PFSK-1 (cell line): ENCODE measurements around the gene AKAP9.

Source experiments
- FOXP2 ChIP-seq: optimal IDR thresholded peaks from 2 replicates; pipeline ENCODE3; 2011; ENCODE audit warnings: borderline replicate concordance, control low read depth, inconsistent platforms; ENCODE audit not compliant: insufficient read depth; ENCODE audit errors: extremely low read length, extremely low read depth
- POLR2AphosphoS5 ChIP-seq: IDR thresholded peaks from 2 replicates; pipeline ENCODE4 v1.6.1; 2012; ENCODE audit warnings: low read depth, mild to moderate bottlenecking, control low read depth, low read length, moderate library complexity
- SIN3A ChIP-seq: IDR thresholded peaks from 2 replicates; pipeline ENCODE4 v1.6.1; 2012; ENCODE audit warnings: mild to moderate bottlenecking, low read length, moderate library complexity, borderline replicate concordance; ENCODE audit not compliant: insufficient read depth
- TAF1 ChIP-seq: IDR thresholded peaks from 2 replicates; pipeline ENCODE4 v1.6.1; 2012; ENCODE audit warnings: low read length, control low read depth, borderline replicate concordance; ENCODE audit not compliant: insufficient read depth
- TF ChIP-seq, protein P1 (sequence below), 2 experiments: IDR thresholded peaks; 2 replicates each; pipeline versions ENCODE4 v1.6.1 to v1.8.0; 2011 to 2012; ENCODE audit warnings: low read depth in 2 of 2, low read length in 2 of 2, control low read depth in 1 of 2, inconsistent platforms in 1 of 2, mild to moderate bottlenecking in 1 of 2, moderate library complexity in 1 of 2; ENCODE audit not compliant: insufficient read depth in 1 of 2

AKAP9 gene

DNA sequence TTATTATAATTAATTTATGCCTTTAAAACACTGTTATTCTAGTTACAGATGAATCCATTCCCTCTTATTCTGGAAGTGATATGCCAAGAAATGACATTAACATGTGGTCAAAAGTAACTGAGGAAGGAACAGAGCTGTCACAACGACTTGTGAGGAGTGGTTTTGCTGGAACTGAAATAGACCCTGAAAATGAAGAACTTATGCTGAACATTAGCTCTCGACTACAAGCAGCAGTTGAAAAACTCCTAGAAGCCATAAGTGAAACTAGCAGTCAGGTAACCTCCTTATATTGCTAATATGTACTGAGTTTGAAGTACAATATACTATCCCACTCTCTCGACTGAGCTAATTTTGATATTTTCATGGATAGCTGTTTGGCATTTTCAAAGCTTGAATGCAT, 112.0 kb downstream of the AKAP9 start:
- TF ChIP-seq TAF1 (no peak), POLR2AphosphoS5 (no peak), FOXP2 (no peak), SIN3A (no peak)
- TF ChIP-seq, protein P1, sequence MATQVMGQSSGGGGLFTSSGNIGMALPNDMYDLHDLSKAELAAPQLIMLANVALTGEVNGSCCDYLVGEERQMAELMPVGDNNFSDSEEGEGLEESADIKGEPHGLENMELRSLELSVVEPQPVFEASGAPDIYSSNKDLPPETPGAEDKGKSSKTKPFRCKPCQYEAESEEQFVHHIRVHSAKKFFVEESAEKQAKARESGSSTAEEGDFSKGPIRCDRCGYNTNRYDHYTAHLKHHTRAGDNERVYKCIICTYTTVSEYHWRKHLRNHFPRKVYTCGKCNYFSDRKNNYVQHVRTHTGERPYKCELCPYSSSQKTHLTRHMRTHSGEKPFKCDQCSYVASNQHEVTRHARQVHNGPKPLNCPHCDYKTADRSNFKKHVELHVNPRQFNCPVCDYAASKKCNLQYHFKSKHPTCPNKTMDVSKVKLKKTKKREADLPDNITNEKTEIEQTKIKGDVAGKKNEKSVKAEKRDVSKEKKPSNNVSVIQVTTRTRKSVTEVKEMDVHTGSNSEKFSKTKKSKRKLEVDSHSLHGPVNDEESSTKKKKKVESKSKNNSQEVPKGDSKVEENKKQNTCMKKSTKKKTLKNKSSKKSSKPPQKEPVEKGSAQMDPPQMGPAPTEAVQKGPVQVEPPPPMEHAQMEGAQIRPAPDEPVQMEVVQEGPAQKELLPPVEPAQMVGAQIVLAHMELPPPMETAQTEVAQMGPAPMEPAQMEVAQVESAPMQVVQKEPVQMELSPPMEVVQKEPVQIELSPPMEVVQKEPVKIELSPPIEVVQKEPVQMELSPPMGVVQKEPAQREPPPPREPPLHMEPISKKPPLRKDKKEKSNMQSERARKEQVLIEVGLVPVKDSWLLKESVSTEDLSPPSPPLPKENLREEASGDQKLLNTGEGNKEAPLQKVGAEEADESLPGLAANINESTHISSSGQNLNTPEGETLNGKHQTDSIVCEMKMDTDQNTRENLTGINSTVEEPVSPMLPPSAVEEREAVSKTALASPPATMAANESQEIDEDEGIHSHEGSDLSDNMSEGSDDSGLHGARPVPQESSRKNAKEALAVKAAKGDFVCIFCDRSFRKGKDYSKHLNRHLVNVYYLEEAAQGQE (IDR thresholded peaks at IDR 0.05; ENCODE audit: insufficient read depth in 1 of 2, low read depth in 2 of 2, low read length in 2 of 2): no peak

DNA sequence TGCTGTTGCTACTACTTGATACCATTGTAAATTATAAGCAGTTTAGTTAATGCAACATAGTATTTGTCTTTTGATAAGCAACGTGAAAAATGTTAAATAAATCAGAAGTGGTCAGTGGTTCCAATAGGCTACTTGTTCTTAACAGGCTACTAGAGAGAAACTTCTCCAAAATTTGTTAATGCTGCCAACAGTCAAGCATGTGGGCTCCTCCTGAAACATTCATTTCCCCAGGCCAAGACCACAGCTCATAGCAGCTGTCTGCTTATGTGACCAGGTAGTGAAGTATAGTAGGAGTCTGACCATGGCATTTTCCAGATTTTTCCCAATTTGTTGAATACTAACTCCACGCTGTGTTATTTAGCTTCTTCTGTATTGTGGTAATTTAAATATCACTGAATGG, 112.7 kb downstream of the AKAP9 start:
- TF ChIP-seq, protein P1 (IDR thresholded peaks at IDR 0.05; ENCODE audit: insufficient read depth in 1 of 2, low read depth in 2 of 2, low read length in 2 of 2): no peak
- TF ChIP-seq TAF1: no peak
- TF ChIP-seq SIN3A: no peak
- no peak for TF ChIP-seq POLR2AphosphoS5
- TF ChIP-seq FOXP2: no peak

DNA sequence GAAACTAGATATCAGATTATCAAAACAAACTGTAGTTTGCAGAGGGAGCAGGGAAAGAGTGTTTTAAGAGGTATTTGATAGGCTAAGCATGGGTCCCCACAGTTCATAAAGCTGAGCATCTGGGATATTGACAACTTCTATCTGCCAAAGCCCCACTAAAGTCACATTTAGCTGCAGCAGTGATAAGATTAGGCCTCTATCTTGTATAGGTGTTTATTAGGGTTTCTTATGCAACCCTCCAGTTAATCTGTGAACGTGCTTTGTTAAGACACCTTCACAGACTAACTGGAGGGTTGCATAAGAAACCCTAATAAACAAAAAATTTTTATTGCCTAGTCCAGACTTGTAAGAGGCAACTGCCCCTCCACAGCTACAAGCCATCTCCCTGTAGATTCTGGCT, 115.6 kb downstream of the AKAP9 start:
- TF ChIP-seq TAF1: no peak
- no peak for TF ChIP-seq POLR2AphosphoS5
- TF ChIP-seq, protein P1 (IDR thresholded peaks at IDR 0.05; ENCODE audit: insufficient read depth in 1 of 2, low read depth in 2 of 2, low read length in 2 of 2): no peak
- TF ChIP-seq SIN3A: no peak
- TF ChIP-seq FOXP2: no peak

DNA sequence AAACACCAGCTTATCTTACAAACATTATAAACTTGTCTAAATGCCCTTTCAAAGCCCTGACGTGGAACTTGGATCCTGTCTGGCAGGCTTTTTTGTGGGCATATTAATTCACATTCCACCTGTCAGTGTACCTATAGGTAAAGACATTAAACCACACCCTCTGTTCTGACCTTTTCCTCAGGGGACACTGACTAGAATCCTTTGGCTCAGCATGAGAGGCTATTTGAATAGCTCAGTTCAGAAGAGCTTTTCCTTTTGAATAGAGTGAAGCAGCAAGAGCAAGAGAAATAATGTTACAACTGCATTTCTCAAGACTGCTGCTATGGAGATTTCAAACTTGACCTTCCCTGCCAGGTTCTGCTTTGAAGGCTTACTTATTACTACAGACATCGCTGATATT, 116.7 kb downstream of the AKAP9 start:
- TF ChIP-seq SIN3A (no peak), TAF1 (no peak), POLR2AphosphoS5 (no peak), FOXP2 (no peak)
- TF ChIP-seq, protein P1 (IDR thresholded peaks at IDR 0.05; ENCODE audit: insufficient read depth in 1 of 2, low read depth in 2 of 2, low read length in 2 of 2): no peak

DNA sequence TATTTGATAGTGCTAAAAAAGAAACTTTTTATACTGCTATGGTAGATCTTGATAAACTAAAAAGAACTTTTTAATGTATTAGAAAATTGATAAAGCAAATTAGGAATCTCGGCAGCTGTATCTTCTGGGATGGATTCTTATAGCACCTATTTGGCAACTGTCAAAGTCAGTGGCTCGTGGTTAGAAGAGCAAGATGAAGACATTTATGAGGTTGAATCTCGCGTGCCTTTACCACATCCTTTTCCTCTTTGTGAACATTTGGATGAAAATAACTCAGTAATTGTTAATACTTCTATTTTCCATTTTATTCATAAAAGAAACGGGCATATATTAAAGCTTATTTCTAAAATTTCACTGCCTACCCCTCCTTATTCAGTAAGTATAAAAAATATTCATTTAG, 117.4 kb downstream of the AKAP9 start:
- TF ChIP-seq SIN3A (no peak), TAF1 (no peak), FOXP2 (no peak), POLR2AphosphoS5 (no peak)
- TF ChIP-seq, protein P1 (IDR thresholded peaks at IDR 0.05; ENCODE audit: insufficient read depth in 1 of 2, low read depth in 2 of 2, low read length in 2 of 2): no peak
